ENCODE results near the gene OR6A2.

DNA sequence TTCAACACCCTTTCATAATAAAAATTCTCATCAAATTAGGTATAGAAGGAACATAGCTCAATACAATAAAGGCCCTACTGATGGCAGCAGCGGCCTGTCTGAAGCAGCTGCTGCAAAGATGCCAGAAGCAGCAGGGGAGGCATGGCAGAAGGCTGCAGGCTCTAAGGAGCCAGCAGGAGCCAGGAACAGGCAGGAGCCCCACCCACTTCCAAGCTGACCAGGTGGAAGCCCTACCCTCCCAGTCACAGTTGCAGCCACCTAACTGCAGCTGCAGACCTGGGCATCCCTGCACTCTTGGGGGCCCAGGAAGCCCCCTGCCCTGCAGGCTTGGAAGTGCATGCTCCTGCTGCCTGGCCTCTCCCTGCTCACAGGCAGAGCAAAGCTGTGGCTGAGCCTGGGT lies 18.2 kb upstream of the OR6A2 start:
- TF ChIP-seq, protein P1, sequence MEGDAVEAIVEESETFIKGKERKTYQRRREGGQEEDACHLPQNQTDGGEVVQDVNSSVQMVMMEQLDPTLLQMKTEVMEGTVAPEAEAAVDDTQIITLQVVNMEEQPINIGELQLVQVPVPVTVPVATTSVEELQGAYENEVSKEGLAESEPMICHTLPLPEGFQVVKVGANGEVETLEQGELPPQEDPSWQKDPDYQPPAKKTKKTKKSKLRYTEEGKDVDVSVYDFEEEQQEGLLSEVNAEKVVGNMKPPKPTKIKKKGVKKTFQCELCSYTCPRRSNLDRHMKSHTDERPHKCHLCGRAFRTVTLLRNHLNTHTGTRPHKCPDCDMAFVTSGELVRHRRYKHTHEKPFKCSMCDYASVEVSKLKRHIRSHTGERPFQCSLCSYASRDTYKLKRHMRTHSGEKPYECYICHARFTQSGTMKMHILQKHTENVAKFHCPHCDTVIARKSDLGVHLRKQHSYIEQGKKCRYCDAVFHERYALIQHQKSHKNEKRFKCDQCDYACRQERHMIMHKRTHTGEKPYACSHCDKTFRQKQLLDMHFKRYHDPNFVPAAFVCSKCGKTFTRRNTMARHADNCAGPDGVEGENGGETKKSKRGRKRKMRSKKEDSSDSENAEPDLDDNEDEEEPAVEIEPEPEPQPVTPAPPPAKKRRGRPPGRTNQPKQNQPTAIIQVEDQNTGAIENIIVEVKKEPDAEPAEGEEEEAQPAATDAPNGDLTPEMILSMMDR (IDR thresholded peaks at IDR 0.05; ENCODE audit: extremely low read depth in 1 of 2, insufficient read depth in 1 of 2, low read depth in 1 of 2, low read length in 2 of 2) = no peak
- TF ChIP-seq POLR2A (IDR thresholded peaks at IDR 0.05; ENCODE audit: low read depth, low read length) (no peak), FOS (IDR thresholded peaks at IDR 0.05; ENCODE audit: borderline replicate concordance, insufficient read depth, low read length) (no peak)
